GM18861 (cell line): ENCODE measurements around the gene GTF2F2.

Source experiments
- ATAC-seq: cut with Tn5 transposase; IDR thresholded peaks from one replicate; pipeline ENCODE4 v1.9.1; 2021; ENCODE audit not compliant: unreplicated experiment

The GTF2F2 gene

DNA sequence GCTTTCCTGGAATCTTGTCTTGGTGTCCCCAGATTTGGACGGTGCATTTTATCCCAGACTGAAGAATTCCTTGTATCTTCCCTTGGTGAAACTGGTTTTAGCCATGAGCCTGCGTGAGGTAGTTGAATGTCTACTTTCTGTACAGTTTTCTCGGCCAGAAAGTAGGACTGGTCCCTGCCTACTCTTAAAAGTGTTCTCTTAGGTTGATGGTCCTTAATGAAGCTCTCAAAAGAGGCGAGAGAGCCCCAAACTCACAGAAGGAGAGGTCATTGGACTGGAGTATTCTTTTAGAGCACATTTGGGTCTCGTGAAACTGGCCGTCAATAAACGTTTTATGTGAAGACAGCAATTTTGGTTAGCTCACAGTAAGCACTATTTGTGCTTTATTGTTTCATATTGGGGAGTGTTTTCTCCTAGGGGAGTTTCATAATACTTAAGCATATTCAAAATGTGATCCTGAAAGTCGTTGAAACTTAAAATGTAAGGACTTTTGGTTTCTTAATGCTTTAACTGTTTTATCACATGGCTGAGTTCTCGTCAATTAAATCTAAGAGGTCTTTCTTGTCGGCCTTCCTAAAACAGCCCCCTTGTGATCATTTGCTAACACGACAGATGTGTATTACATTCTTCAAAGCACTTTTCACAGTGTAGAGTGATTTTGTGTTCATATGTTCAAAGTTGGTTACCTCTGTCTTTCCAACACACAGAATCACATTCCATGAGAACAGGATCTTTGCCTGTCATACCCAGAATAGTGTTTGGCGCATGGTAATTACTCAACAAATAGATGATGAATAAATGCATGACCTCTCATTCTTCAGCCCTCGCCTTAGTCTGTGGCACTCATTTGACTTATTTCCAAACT is 889 bp downstream of the GTF2F2 start:
- no peak for ATAC-seq

DNA sequence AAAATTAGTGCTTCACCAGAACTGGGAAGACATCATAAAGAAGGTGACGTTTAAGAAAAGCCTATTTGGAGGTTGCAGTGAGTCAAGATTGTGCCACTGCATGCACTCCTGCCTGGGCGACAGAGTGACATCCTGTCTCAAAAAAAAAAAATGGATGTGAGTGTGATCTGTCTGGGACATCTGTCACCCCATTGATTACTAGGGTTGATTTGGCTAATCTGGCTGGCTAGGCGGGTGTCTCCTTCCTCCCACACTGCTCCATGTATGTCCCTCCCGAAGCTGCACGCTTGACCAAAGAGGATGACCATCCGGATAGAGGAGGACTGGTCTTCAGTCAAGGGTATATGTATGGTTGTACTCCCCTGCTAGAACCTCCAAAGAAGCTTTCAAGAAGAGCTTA is 2.6 kb downstream of the GTF2F2 start:
- ATAC-seq, result no peak

DNA sequence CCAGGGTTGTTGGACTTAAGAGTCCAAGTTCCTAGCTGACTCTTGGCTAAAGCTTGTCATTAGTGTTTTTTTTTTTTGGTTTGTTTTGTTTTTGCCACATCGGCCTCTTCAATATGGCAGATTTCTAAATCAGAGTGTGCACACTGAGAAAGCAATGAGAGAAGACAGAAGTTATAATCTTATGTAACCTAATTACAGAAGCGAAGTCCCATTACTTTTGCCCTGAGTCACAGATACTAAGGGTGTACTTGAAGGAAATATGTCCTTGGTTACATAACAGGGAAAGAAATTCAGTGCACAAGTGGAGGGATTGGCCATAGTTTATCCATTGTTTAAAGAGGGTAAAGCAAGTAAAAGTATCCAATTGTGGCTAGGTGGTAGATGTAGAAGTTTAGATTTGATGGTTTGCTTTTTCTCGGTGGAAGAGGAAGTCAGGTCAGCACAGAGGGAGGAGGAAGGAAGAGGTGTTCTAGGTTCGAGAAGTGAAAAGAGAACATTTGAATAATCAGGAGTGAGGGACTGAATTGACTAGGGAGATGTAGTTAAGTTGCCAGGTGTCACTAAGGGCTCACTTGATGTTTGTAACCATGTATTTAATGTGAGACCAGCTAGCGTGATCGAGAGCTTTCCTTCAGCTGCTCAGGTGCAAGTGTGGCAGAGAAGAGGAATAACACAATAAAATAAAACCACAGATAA is 12.2 kb downstream of the GTF2F2 start:
- peak; percentile 79 for ATAC-seq

DNA sequence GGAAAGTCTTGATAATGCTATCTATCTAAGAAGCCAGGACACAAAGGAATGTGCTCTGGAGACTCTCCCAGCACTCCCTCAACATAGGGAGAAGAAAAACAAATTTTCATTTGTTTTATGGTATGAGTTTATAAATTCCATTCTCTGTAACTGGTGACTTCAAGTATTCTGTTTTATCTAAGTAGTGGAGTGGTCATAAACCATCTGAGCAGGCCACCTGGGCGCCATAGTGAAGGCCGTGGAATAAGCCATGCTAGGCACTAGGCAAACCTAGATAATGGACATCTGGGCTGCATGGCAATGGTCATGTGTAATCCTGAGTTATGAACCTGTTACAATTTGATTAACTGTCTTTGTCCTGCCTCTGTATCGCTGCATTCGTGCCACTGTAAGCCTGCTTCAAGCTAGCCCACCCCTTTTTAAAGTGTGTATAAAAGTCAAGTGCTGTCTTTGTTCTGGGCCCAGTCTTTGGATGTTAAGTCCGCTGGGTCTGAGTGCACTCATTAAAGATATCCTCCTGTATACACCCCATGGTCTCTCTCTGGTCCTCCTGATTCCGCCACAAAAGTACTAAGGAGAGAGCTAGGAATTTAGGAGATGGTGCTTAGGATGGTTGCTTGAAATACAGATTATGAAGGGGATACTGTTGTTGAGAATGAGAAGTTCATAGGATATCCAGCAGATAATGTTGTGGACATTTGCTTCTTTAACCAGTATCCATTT is 13.2 kb downstream of the GTF2F2 start:
- ATAC-seq, result no peak

DNA sequence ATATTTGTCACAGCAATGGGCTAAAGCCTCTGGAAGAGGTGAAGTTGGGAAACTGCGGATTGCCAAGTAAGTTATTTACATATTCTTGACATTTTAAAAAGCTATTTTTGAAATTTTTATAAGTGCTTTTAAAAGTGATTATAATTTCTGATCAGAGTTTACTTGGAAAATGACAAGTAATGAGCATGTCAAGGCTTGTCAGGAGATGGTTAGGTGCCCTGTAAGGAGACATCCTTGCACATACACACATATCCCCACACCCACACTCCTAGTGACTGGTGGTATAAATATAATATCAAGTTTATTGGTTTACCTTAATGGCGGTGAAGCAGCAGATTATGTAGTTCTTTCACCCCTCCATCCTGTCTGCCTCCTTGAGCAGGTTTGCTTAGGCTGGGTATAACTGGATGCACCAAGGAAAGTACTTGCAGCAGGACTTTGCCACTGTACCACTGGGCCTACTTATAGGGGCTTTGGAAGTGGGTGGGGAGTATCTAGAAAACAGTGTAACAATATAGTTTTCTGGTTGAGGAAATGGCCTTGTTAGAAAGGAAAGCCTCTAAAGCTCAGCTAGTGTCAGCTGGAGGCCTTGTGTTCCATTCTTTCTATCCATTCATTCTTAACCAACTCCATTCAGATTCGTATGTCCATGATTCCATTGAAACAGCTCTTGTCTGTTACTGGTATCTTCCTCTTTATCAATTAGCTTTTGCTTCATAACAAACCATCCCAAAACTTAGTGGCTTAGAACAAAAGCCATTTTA is 16.6 kb downstream of the GTF2F2 start:
- ATAC-seq, result no peak

DNA sequence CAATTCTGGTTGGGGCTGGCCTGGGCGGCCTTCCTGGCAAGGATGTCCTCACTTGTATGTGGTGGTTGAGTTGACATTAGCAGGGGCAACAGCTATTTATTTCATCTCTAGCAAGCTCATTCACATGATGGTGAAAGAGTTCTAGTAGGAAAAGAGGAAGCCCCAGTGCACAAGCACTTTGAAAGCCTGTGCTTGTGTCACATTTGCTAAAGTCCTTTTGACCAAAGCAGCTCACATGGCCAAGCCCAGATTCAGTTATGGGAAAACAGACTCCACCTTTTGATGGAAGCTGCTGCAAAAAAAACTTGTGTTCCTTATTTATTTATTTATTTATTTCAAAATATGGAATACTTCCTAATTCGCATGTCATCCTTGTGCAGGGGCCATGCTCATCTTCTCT is 17.2 kb downstream of the GTF2F2 start:
- no peak for ATAC-seq

DNA sequence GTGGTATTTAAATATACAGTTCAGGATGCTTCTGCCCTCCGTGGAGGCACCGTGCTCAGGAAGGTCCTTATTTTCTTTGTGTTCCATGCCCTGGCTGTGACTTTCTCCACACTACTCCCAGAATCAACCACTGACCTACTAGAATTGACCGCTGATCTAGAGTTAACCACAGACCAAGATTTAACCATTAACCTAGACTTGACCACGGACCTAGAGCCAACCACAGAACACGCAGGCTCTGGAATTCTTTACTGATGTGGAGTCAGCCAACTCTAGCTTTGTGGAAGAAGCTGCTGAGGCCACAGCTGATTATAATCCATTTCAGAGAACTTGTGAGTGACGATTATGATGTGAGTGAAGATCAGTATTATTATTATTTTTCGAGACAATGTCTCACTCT is 18.0 kb downstream of the GTF2F2 start:
- ATAC-seq, result no peak

DNA sequence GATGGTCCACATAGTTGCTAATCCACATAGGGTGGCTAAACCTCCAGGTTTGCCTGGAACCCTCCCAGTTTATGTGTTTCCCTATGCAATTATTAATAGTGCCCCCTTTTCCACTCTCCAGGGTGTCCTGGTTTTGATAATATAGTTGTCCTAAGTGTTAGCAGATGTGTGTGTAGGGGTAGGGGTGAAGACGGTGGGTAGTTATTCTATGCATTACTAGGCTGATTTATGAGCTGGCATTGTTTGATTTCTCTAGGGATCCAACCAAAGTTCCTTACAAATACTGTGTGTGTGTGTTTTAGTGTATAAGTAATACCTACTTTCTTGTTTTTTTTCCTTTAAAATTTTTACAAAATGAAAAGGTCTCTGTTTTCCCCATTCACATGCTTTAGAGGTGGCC is 21.1 kb downstream of the GTF2F2 start:
- no peak for ATAC-seq

DNA sequence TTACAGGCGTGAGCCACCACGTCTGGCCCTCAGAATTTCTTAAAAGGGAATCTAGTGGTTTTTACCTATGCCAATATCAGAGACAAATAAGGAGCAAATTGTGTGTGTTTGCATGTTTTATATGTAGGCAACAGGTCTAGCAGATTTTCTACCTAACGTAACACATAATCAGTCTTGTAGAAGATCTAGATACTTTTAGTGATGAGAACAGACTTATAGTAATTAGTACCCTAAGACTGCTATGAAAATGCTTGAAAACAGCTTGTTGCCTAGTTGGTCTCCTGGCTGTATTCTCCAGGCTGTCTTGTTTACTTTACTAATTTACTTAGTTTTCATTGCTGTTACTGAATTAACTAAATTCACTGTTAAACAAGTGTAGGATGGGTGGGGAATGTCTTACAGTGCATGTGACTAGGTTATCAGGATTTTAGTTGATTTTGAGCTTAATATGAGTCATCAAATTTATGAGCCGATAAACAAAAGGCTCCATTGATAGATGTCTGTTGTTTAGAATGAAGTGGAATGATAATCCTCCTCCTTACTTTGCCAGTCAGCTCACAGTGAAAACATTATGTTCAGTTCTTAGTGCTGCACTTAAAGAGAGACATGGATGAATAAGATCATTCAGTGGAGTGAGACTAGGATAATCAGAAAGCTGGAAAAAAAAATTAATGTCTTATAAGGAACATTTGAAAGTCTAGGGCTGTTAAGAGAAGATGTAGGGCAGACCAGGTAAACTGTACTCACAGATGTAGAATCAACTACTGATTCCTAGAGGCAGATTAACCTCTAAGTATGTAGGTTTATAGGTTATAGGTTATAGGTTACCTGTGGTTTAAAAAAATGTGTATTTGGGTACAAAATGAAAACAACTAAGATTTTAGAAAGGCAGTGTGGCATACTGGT is 22.4 kb downstream of the GTF2F2 start:
- ATAC-seq, result no peak

DNA sequence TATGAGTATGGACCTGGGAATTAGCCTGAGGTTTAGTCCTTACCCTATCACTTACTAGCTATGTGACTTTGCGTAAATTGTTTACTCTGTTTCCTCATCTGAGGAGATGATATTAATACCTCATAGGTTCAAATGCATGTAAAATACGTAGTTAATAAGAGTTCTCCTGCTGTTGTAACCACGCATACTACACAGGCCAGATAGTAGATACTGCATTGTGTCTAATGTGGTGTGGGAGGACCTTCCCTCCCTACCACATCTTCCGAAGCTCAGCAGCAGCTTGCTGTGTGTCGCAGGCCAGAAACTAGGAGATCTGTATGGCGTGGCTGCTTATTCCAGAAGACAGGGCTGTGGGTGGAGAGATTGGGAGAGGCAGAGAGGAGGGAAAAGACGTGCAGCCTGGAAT is 23.0 kb downstream of the GTF2F2 start:
- no peak for ATAC-seq

DNA sequence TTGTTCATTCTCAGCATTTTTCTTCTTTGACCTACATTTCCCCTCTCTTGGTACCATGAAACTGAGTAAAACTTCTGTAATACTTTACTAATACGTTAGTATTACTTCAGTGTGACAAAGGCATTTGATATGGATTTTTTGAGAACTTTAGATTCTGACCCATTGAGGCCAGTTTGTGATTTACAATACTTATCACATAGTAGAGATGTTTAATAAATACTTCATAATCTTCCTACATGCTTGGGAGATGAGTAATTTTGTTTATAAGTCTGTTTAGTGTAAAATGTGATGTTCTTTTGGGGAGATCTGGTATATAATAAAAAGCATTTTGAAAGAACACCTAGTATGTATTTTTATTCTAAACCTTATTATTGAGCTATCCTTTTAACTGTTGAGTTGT is 29.7 kb downstream of the GTF2F2 start:
- ATAC-seq, result no peak

DNA sequence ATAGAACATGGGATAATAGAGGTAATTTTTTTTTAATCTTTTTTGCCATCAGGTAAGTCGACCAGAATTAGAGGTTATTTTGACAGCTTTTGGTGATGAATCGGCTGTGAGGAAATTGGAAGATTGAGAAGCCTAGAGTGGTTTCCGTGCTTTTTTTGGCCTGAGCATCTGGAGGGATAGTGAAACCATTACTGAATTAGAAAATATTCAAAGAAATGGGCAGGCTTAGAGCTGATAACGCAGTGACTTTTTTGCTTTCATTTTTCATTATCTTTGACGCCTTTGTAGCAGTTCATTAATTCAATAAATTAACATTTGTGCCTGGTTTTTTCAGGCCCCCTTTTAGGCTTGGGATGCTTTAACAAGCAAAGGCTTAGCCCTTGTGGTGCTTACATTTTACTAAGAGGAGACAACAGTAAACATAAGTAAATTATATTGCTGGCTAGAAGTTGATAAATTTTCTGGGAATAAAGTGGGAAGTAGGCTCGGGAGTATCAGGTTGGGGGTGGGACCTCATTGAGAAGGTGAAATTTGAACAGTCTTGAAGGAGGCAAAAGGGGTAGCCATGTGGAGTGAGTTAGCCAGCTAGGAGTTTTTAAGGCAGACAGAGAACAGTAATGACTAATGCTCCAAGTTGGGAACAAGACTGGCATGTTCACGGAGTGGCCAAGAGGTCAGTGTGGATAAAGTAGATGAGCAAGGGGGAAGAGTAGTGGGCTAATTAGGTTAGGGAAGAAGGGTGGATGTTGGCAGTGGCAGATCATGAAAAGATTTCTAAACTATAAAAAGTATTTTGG is 36.5 kb downstream of the GTF2F2 start:
- ATAC-seq, result no peak

DNA sequence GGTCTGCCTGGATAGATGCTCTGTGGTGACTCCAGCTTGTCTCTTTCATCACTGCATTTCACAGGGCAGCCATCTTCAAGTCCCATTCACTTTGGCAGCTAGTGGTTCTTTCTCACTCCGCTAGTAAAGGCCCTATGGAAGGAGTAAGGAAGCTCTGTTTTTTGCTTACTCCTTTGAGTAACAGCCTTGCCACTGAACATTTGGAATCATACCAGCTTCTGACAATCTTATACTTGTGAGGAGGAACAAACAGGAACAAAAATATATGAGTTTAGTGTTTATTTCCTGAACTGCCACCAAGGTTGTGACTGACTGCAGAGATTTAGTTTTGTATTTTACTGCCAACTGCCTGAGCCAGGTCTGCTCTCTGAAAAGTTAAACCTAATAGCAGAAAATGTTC is 41.9 kb downstream of the GTF2F2 start:
- no peak for ATAC-seq

DNA sequence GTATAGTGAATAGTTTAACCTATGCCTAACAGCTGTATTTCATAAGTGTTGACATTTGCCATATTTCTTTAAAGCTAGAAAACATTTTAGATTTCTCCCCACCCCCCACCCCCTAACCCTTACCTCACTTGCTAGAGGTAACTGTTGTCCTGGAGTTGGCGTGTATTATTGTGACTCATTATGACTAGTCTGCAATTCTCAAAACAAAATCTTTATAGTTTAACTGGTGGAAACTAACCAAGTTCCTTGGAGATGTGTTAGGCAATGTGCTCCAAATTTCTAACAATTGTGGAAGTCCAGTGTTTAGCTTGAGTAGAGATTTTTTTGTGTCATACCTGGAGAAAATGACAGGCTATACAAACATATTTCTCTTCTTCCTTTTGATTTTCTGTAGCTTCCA is 42.5 kb downstream of the GTF2F2 start:
- ATAC-seq, result no peak

DNA sequence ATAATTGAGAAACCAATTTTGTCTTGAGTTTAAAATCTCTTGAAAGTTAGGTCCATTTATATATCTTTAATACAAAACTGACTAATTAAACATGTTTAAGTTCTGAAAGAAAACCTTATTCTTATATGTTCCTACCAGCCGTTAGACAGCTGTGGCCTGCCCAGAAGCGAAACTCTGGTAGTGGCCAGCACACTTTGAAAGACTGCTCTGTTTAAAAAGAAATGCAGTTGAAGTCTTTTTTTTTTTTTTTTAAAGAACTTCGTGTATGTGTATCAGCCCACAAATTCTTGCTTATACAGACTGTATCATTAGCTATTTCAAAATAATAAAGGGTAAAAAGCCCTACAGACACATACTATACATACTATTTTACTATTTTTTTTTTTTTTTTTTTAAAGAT is 46.5 kb downstream of the GTF2F2 start:
- no peak for ATAC-seq

DNA sequence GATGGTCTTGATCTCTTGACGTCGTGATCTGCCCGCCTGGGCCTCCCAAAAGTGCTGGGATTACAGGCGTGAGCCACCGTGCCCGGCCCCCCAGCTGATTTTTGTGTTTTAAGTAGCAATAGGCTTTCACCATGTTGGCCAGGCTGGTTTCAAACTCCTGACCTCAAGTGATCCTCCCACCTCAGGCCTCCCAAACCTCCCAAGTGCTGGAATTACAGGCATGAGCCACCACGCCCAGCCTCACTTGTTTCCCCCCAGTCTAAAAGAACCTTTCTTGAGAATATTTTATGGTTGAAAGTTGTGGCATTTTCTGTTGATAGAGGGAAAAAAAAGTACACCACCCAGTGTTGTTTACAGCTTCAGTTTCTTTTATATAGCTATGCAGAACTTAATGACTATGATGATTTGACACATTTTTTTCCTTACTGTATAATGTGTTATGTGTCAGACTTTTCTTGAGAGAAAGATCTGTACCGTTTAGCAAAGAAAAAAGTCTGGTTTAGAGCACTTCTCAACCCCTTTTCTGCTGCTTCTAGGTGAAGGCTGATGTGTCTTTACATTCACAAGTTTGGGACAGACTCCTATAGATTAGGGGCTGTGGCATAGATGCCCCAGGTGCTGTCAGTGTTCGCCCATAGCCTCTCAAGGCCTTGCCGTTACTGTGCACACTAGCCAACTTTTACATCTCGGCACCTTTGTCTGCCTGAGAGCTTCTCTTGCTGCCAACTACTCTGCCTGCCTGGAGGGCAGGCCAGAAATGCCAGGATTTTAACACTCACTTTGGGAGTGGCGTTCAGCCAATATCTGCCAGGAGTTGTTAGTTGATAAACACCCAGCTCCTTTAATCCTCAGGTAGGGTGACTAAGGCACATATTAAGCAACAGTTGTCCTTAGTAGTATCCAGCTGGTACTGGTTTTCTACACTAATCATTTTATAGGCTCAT is 47.6 kb downstream of the GTF2F2 start:
- no peak for ATAC-seq

DNA sequence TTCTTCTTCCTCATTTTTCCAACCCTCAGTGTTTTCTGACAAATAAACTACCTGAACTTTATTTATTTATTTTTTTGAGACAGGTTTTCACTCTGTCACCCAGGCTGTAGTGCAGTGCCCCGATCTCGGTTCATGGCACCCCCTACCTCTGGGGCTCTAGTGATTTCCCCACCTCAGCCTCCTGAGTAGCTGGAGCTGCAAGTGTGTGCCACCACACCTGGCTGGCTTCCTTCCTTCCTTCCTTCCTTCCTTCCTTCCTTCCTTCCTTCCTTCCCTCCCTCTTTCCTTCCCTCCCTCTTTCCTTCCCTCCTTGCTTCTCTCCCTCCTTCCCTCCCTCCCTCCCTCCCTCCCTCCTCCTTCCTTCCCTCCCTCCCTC is 48.2 kb downstream of the GTF2F2 start:
- no peak for ATAC-seq

DNA sequence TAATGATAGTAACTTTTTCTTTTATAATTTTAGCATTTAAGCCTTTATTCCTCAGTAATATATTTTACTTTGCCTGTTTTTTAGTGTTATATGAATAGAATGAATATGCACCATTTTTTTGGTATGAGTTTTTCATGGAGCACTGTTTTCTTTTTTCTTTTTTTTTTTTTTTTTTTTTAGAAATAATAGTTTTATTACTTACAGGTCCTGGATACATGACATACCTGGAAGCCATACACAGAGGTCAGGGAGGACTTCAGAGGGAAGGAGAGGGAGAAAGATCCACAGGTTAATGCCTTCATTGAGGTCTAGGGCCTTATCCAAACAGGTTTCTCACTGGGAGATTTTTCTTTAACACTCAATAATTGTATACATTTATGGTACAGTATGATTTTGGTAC is 54.2 kb downstream of the GTF2F2 start:
- no peak for ATAC-seq
